AG08395 (cell line): ENCODE measurements around the gene ARL10.
A peak's percentile ranks its signal among the peaks of the same experiment; 100 is the strongest.

Source experiments
- DNase-seq: peaks from one replicate; pipeline ENCODE4 v3.0.0; 2012; ENCODE audit warnings: mixed read lengths, low spot score

The ARL10 gene

GRCh38 chr5:176365351-176366231 is at the start of gene ARL10:
Gene ARL10, plus strand, starts transcription at chr5:176365487. Its CDS starts 77 bp downstream, at chr5:176365564.
- peak; percentile 90 for DNase-seq

- DNase-seq = no peak
Measured at GRCh38 chr5:176317534-176318374, 47.5 kb upstream of the ARL10 start.

GRCh38 chr5:176319827-176320554 is 45.3 kb upstream of the ARL10 start:
- no peak for DNase-seq

- DNase-seq = no peak
Measured at GRCh38 chr5:176320577-176320976, 44.7 kb upstream of the ARL10 start.

- DNase-seq = no peak
Measured at GRCh38 chr5:176334031-176334770, 31.1 kb upstream of the ARL10 start.

GRCh38 chr5:176337913-176338312 is 27.4 kb upstream of the ARL10 start:
- DNase-seq = no peak

GRCh38 chr5:176339304-176339703 is 26.0 kb upstream of the ARL10 start:
- DNase-seq = no peak

- DNase-seq = no peak
Measured at GRCh38 chr5:176341325-176342157, 23.7 kb upstream of the ARL10 start.

GRCh38 chr5:176342158-176342483 is 23.2 kb upstream of the ARL10 start:
- DNase-seq = no peak

GRCh38 chr5:176342766-176343458 is 22.4 kb upstream of the ARL10 start:
- DNase-seq = no peak

GRCh38 chr5:176350416-176350815 is 14.9 kb upstream of the ARL10 start:
- no peak for DNase-seq

- no peak for DNase-seq
Measured at GRCh38 chr5:176352116-176352878, 13.0 kb upstream of the ARL10 start.

GRCh38 chr5:176353533-176353932 is 11.8 kb upstream of the ARL10 start:
- no peak for DNase-seq

GRCh38 chr5:176355400-176356178 is 9.7 kb upstream of the ARL10 start:
- no peak for DNase-seq

GRCh38 chr5:176356179-176356566 is 9.1 kb upstream of the ARL10 start:
- DNase-seq = no peak

GRCh38 chr5:176359658-176360057 is 5.6 kb upstream of the ARL10 start:
- no peak for DNase-seq

- peak; percentile 6 for DNase-seq
Measured at GRCh38 chr5:176360894-176361436, 4.3 kb upstream of the ARL10 start.
